ENCODE results near the gene RPUSD1. TPM values are rescaled to one million over a fixed set of nuclear protein-coding genes. Genes with fewer than 3 reads are reported as not detected.

Gene RPUSD1
- polyA plus RNA-seq, 4 donors, result 10.6 to 21.7 (median 12.0) TPM

Other genes with a start within 250 kb of the RPUSD1 start
- 10 to 100 TPM; 10.5 to 18.4 (median 11.0) TPM for gene PRR35, start 228.0 kb downstream of the RPUSD1 start, polyA plus RNA-seq (ENCODE audit: insufficient read length in 4 of 4)
- 1 to 10 TPM; 7.2 to 9.9 (median 8.0) TPM for gene NHLRC4, start 221.4 kb downstream of the RPUSD1 start, polyA plus RNA-seq (ENCODE audit: insufficient read length in 4 of 4)
- gene PIGQ, start 218.4 kb downstream of the RPUSD1 start, polyA plus RNA-seq (ENCODE audit: insufficient read length in 4 of 4), result 10 to 100 TPM; 54.7 to 75.4 (median 65.0) TPM
- gene RAB40C, start 198.3 kb downstream of the RPUSD1 start, polyA plus RNA-seq (ENCODE audit: insufficient read length in 4 of 4), result 10 to 100 TPM; 17.1 to 28.6 (median 19.9) TPM
- gene WFIKKN1, start 157.4 kb downstream of the RPUSD1 start, polyA plus RNA-seq (ENCODE audit: insufficient read length in 4 of 4), result 1 to 10 TPM; 1.4 to 2.8 (median 1.7) TPM
- 10 to 100 TPM; 46.8 to 75.5 (median 51.3) TPM for gene METTL26, start 152.1 kb downstream of the RPUSD1 start, polyA plus RNA-seq (ENCODE audit: insufficient read length in 4 of 4)
- gene MCRIP2, start 146.6 kb downstream of the RPUSD1 start, polyA plus RNA-seq (ENCODE audit: insufficient read length in 4 of 4), result 10 to 100 TPM; 15.4 to 28.0 (median 17.3) TPM
- gene WDR90, start 139.0 kb downstream of the RPUSD1 start, polyA plus RNA-seq (ENCODE audit: insufficient read length in 4 of 4), result 10 to 100 TPM; 28.1 to 49.7 (median 37.7) TPM
- 100 to 1,000 TPM in 1 of 4 donors, 10 to 100 TPM in 3; 70.5 to 111 (median 77.6) TPM for gene RHOT2, start 120.2 kb downstream of the RPUSD1 start, polyA plus RNA-seq (ENCODE audit: insufficient read length in 4 of 4)
- gene RHBDL1, start 112.7 kb downstream of the RPUSD1 start, polyA plus RNA-seq (ENCODE audit: insufficient read length in 4 of 4), result 1 to 10 TPM in 3 of 4 donors, under 1 TPM in 1; 0.91 to 2.7 (median 1.8) TPM
- 100 to 1,000 TPM in 3 of 4 donors, 10 to 100 TPM in 1; 93.2 to 138 (median 122) TPM for gene STUB1, start 108.0 kb downstream of the RPUSD1 start, polyA plus RNA-seq (ENCODE audit: insufficient read length in 4 of 4)
- 10 to 100 TPM; 64.4 to 85.4 (median 66.1) TPM for gene JMJD8, start 104.0 kb downstream of the RPUSD1 start, polyA plus RNA-seq (ENCODE audit: insufficient read length in 4 of 4)
- 10 to 100 TPM in 3 of 4 donors, 1 to 10 TPM in 1; 10.0 to 14.0 (median 10.8) TPM for gene WDR24, start 98.0 kb downstream of the RPUSD1 start, polyA plus RNA-seq (ENCODE audit: insufficient read length in 4 of 4)
- 1 to 10 TPM in 3 of 4 donors, under 1 TPM in 1; 0.79 to 1.8 (median 1.2) TPM for gene FBXL16, start 82.6 kb downstream of the RPUSD1 start, polyA plus RNA-seq (ENCODE audit: insufficient read length in 4 of 4)
- 10 to 100 TPM in 1 of 4 donors, 1 to 10 TPM in 3; 5.8 to 17.0 (median 9.3) TPM for gene METRN, start 73.3 kb downstream of the RPUSD1 start, polyA plus RNA-seq (ENCODE audit: insufficient read length in 4 of 4)
- gene ANTKMT, start 67.2 kb downstream of the RPUSD1 start, polyA plus RNA-seq (ENCODE audit: insufficient read length in 4 of 4), result 10 to 100 TPM; 13.5 to 27.8 (median 14.4) TPM
- 1 to 10 TPM; 1.1 to 3.6 (median 1.8) TPM for gene CCDC78, start 61.9 kb downstream of the RPUSD1 start, polyA plus RNA-seq (ENCODE audit: insufficient read length in 4 of 4)
- gene HAGHL, start 61.3 kb downstream of the RPUSD1 start, polyA plus RNA-seq (ENCODE audit: insufficient read length in 4 of 4), result 1 to 10 TPM; 3.1 to 7.3 (median 3.2) TPM
- 10 to 100 TPM; 21.0 to 28.5 (median 25.2) TPM for gene CIAO3, start 47.4 kb downstream of the RPUSD1 start, polyA plus RNA-seq (ENCODE audit: insufficient read length in 4 of 4)
- 10 to 100 TPM; 11.4 to 33.7 (median 22.2) TPM for gene MSLN, start 27.6 kb downstream of the RPUSD1 start, polyA plus RNA-seq (ENCODE audit: insufficient read length in 4 of 4)
- gene CHTF18, start 239 bp upstream of the RPUSD1 start, polyA plus RNA-seq (ENCODE audit: insufficient read length in 4 of 4), result 10 to 100 TPM; 23.3 to 33.3 (median 25.9) TPM
- under 1 TPM in 3 of 4 donors, not detected in 1; 0.18 to 0.37 (median 0.36) TPM for gene GNG13, start 12.4 kb upstream of the RPUSD1 start, polyA plus RNA-seq (ENCODE audit: insufficient read length in 4 of 4)
- 10 to 100 TPM; 14.2 to 19.9 (median 16.9) TPM for gene LMF1, start 182.6 kb upstream of the RPUSD1 start, polyA plus RNA-seq (ENCODE audit: insufficient read length in 4 of 4)
- 1 to 10 TPM; 2.6 to 5.7 (median 4.0) TPM for gene SOX8, start 193.4 kb upstream of the RPUSD1 start, polyA plus RNA-seq (ENCODE audit: insufficient read length in 4 of 4)